Uterus (tissue), 2 donors: ENCODE results near the gene BMPR2.
"Not testable (repeated sequence)": the region's sequence is repeated elsewhere in the genome, so short reads cannot be mapped to it uniquely, and the experiment has no call there.

Source experiments
- POLR2A ChIP-seq, 2 donors: fragments of 450-650 bp; IDR thresholded peaks; one replicate each; pipeline ENCODE4 v1.6.1; 2016; ENCODE audit warnings: antibody characterized with exemption in 2 of 2, mild to moderate bottlenecking in 1 of 2, moderate library complexity in 1 of 2
- TF ChIP-seq, protein P1 (sequence below), 4 experiments: fragments of 200-600 bp in 2 of 4; fragments of 450-650 bp in 2 of 4; sonication (generic) in 2 of 4; IDR thresholded peaks; one replicate each; pipeline ENCODE4 v1.5.1; 2016 to 2019; ENCODE audit warnings: antibody characterized with exemption in 4 of 4, mild to moderate bottlenecking in 2 of 4, moderate library complexity in 1 of 4

DNA sequence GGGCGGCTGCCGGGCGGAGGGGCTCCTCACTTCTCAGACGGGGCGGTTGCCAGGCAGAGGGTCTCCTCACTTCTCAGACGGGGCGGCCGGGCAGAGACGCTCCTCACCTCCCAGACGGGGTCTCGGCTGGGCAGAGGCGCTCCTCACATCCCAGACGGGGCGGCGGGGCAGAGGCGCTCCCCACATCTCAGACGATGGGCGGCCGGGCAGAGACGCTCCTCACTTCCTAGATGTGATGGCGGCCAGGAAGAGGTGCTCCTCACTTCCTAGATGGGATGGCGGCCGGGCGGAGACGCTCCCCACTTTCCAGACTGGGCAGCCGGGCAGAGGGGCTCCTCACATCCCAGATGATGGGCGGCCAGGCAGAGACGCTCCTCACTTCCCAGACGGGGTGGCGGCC lies 159.2 kb downstream of the BMPR2 start:
- TF ChIP-seq, protein P1, sequence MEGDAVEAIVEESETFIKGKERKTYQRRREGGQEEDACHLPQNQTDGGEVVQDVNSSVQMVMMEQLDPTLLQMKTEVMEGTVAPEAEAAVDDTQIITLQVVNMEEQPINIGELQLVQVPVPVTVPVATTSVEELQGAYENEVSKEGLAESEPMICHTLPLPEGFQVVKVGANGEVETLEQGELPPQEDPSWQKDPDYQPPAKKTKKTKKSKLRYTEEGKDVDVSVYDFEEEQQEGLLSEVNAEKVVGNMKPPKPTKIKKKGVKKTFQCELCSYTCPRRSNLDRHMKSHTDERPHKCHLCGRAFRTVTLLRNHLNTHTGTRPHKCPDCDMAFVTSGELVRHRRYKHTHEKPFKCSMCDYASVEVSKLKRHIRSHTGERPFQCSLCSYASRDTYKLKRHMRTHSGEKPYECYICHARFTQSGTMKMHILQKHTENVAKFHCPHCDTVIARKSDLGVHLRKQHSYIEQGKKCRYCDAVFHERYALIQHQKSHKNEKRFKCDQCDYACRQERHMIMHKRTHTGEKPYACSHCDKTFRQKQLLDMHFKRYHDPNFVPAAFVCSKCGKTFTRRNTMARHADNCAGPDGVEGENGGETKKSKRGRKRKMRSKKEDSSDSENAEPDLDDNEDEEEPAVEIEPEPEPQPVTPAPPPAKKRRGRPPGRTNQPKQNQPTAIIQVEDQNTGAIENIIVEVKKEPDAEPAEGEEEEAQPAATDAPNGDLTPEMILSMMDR (IDR thresholded peaks at IDR 0.05), result not testable (repeated sequence)
- not testable (repeated sequence) for TF ChIP-seq POLR2A (IDR thresholded peaks at IDR 0.05)
